Measurements from ENCODE around the gene HES2. TPM values are rescaled to one million over a fixed set of nuclear protein-coding genes. Genes with fewer than 3 reads are reported as not detected.
"Not testable (repeated sequence)": the region's sequence is repeated elsewhere in the genome, so short reads cannot be mapped to it uniquely, and the experiment has no call there.

Gene HES2
- total RNA-seq, 4 donors from 2014 or later: 15.4 to 47.7 (median 35.8) TPM

DNA sequence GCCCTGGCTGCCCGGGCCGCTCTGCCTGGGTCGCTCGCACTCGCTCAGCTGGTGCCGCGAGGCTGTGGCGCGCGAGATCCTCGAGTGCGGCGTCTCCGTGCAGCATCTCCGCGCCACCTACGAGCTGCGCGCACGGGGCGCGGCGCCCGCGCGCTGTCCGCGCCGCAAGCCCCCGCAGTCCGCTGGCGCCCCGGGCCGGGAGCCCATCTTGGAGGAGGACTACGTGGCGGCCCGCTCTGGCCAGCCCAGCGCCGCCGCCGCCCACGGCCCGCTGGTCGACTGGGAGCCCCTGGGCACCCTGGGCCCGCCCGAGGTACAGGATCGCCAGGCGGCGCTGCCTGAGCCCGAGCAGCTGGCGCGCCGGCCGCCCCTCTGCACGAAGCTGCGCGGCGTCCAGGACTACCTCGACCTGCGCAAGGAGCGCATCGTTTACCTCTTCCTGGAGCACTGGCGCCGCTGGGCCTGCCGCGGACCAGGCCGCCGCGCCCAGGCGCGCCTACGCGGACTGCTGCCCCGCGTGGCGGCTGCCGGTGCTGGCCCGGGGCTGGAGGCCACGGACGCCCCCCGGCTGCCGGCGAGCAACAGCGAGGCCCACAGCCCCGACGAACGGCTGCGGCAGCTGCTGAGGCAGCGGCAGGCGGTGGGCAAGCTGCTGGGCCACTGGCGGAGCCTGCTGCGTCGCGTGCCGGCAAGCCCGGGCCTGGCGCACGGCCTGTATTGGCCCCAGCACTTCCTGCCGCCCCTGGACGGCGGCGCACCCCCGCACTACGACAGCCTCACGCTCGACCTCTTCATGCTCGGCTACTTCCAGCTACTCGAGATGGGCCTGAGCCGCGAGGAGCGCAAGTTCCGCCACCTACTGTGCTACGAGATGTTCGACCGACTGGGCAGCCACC lies 35.4 kb upstream of the HES2 start:
- no peak for DNase-seq (ENCODE audit: low spot score in 2 of 2)
- 3% methylated on average over 38 to 78 of the region's 115 CpGs for WGBS, 2 donors
- intact Hi-C loops (cut with DNase I; ENCODE audit: low total_unique reads): no loop called here

DNA sequence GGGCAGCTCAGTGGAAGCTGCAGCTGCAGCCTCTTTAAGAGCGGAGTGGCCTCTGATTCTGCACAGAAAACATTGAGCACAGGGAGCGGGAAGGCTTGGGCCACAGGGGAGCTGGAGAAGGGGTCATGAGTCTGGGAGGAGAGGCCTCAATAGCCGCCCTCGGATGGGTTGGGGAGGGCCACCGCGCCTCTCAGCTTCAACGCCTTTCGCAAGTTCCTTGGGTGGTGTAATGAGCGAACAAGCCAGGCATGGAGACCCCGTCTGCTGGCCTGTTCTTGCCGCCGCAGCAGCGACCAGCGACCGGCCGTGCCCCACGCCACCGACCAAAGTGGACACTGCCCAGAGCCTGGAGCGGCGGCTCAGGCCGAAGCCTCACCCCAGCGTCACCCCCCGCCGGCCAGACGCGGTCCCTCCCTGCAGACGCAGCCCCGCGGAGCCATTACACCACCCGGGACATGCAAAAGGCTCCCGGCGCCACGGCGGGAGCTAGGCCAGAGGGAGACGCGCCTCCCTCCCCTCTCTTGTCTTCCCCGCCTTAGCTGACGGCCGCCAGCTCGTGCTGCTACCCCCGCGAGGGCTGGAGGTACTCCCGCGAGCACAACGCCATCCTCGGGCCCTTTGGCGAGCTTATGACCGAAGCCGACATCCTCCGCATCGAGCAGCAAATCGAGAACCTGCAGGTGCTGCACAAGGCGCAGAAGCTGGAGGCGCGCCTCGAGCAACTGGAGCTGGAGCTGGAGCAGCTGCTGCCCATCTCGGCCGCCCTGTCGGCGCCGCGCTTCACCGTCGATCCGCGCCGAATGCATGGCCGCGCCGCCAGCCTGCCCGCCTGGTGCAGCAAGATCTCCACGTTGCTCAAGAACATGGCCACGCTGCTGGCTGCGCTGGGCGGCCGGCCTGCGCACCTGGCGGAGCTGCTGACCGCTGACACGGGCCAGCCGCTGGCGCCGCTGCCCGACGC lies 34.5 kb upstream of the HES2 start:
- H3K4me3 ChIP-seq (ENCODE audit: low read depth, poor library complexity, severe bottlenecking); intact Hi-C loops (cut with DNase I; ENCODE audit: low total_unique reads); DNase-seq (ENCODE audit: low spot score in 2 of 2): not testable (repeated sequence)
- WGBS, 2 donors: 20 to 24% methylated on average over 48 to 59 of the region's 85 CpGs

More for the DNA sequence above, 35.4 kb upstream of the HES2 start:
- TF ChIP-seq, protein P1, sequence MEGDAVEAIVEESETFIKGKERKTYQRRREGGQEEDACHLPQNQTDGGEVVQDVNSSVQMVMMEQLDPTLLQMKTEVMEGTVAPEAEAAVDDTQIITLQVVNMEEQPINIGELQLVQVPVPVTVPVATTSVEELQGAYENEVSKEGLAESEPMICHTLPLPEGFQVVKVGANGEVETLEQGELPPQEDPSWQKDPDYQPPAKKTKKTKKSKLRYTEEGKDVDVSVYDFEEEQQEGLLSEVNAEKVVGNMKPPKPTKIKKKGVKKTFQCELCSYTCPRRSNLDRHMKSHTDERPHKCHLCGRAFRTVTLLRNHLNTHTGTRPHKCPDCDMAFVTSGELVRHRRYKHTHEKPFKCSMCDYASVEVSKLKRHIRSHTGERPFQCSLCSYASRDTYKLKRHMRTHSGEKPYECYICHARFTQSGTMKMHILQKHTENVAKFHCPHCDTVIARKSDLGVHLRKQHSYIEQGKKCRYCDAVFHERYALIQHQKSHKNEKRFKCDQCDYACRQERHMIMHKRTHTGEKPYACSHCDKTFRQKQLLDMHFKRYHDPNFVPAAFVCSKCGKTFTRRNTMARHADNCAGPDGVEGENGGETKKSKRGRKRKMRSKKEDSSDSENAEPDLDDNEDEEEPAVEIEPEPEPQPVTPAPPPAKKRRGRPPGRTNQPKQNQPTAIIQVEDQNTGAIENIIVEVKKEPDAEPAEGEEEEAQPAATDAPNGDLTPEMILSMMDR (IDR thresholded peaks at IDR 0.05): no peak
- TF ChIP-seq POLR2A (IDR thresholded peaks at IDR 0.05): no peak
- H3K4me3 ChIP-seq (ENCODE audit: low read depth, poor library complexity, severe bottlenecking): no peak overlapping the region

GRCh38 chr1:6450943-6451373 lies 31.2 kb upstream of the HES2 start:
- intact Hi-C loops (cut with DNase I; ENCODE audit: low total_unique reads): no loop called here
- no peak for TF ChIP-seq POLR2A (IDR thresholded peaks at IDR 0.05)
- TF ChIP-seq, protein P1 (IDR thresholded peaks at IDR 0.05): no peak
- WGBS, 2 donors: 70 to 74% methylated on average over 6 of the region's 6 CpGs
- no peak overlapping the region for H3K4me3 ChIP-seq (ENCODE audit: low read depth, poor library complexity, severe bottlenecking)
- DNase-seq (ENCODE audit: low spot score in 2 of 2): no peak

DNA sequence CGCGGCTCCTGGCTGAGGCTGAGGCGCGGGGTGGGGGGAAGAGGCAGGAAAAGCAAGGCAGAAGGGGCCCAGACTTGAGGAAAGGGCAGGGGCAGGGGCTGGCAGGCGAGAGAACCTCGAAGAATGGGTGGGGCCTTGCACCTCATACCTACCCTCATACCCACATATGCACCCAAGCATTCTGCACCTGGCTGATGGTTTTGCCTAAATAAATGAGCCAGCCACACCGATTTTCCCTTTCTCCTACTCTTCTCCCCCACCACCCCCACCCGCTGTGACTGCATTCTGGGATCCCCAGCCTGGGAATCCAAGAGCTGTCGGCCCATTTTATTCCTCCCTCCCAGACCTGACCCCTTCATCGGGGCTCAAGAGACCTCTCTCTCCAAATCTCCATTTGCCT lies 30.8 kb upstream of the HES2 start:
- WGBS, 2 donors: 46 to 48% methylated on average over 10 of the region's 10 CpGs
- intact Hi-C loops (cut with DNase I; ENCODE audit: low total_unique reads); H3K4me3 ChIP-seq (ENCODE audit: low read depth, poor library complexity, severe bottlenecking); DNase-seq (ENCODE audit: low spot score in 2 of 2): not testable (repeated sequence)

DNA sequence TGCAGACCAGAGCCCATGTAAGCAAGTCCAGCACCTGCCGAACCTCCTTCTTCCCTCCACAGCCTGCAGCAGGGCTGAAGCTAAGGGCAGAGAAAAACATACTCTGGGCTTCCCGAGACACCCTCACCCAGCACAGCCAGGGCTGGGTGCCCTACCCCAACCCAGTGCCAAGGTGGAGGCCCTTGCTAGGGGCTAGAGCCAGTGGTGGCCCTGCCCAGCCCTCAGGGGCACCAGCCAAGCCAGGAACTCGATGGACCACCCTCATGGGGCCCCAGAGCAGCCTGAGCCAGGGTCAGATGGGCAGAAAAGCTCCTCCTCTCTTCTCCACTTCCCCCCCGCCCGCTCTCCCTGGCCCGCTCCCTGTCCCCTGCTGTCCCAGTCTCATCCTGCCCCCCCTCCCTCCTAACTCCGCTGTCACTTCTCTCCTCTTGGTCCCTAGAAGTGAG lies 30.3 kb upstream of the HES2 start:
- H3K4me3 ChIP-seq (ENCODE audit: low read depth, poor library complexity, severe bottlenecking): no peak overlapping the region
- intact Hi-C loops (cut with DNase I; ENCODE audit: low total_unique reads): no loop called here
- TF ChIP-seq POLR2A (IDR thresholded peaks at IDR 0.05): no peak
- TF ChIP-seq, protein P1 (IDR thresholded peaks at IDR 0.05): no peak
- no peak for DNase-seq (ENCODE audit: low spot score in 2 of 2)
- 25 to 48% methylated on average over 5 to 7 of the region's 7 CpGs for WGBS, 2 donors

- no peak overlapping the region for H3K4me3 ChIP-seq (ENCODE audit: low read depth, poor library complexity, severe bottlenecking)
- no peak for DNase-seq (ENCODE audit: low spot score in 2 of 2)
- WGBS, 2 donors: 7 to 47% methylated on average over 5 to 41 of the region's 66 CpGs
- intact Hi-C loops (cut with DNase I; ENCODE audit: low total_unique reads): no loop called here
- no peak for TF ChIP-seq POLR2A (IDR thresholded peaks at IDR 0.05)
- TF ChIP-seq, protein P1 (IDR thresholded peaks at IDR 0.05): no peak
Measured at GRCh38 chr1:6448749-6449631, 29.3 kb upstream of the HES2 start.

Data from lower leg skin (tissue), 4 donors.